ENCODE measurements around the gene ST6GALNAC2.
"Not testable (repeated sequence)": the region's sequence is repeated elsewhere in the genome, so short reads cannot be mapped to it uniquely, and the experiment has no call there.

Gene ST6GALNAC2

GRCh38 chr17:76585649-76586593, at the start of gene ST6GALNAC2:
ST6GALNAC2 (minus strand) TSS chr17:76585860; CDS start chr17:76585808, 52 bp downstream.
- DNase-seq (ENCODE audit: low read depth in 3 of 3) = peak in 1 of 3 donors; percentile 27

DNA sequence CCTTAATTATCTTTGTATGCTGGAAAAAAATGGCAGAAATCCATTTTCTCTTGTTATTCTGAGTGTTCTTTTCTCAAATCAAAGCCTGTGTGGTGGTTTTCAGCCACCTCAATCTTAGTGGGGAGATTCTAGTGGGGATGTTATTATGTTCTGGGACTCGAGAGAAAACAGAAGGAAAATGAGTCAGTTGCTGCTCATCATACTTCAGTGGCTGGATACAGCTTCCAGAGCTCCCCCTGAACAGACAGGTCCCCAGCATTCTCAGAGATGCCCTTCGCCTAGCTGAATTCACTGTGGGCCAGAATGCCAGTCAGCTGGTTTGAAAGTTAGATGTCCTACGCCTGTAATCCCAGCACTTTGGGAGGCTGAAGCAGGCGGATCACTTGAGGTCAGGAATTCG, 49.4 kb upstream of the ST6GALNAC2 start:
- DNase-seq (ENCODE audit: low read depth in 3 of 3) = no peak

DNA sequence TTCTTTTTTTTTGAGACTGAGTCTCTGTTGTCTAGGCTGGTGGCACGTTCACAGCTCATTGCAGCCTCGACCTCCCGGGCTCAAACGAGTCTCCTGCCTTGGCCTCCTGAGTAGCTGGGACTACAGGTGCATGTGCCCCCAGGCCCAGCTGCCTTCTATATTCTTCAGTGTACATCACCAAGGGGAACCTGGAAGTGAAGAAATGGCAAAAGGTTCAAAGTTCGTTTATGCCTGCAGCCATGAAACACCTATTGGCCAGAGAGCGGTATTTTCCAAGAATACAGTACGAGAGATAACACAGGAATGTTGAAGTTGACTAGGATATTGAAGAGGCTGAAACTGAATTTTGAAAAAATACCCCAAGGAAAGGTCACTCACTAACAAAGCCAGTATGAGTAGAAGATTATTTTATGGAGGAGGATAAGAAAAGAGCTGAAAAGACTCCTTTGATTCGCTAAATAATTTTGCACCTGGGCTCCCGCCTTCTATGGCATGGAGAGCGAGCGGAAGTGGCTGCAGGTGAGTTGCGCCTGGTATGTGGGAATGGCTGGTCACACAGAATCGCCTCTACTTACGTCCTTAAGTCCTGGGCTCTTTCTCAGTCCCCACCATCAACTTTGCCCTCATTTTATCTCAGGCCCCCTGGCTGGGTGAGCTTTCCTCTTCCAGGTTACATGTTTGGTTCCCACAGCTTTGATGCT, 48.1 kb upstream of the ST6GALNAC2 start:
- no peak for DNase-seq (ENCODE audit: low read depth in 3 of 3)

GRCh38 chr17:76631821-76632565, 46.3 kb upstream of the ST6GALNAC2 start:
- no peak for DNase-seq (ENCODE audit: low read depth in 3 of 3)

DNA sequence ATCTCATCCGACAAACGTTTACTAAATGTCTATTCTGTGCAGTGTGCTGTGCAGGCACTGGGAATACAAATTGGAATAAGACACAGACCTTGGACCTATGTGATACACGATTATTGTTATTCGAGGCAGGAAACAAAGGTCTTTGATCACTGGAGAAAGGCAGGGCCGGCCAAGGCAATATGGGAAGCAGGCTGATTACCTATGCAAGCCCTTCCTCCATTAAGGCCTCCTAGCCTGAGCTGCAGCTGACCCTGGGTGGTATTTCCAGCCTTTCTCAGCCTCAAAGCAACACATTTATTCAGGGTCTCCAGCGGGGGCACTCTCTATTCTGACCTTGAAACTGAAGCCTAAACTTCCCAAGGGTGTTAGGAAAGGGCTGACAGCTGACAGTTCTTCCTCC, 44.5 kb upstream of the ST6GALNAC2 start:
- no peak for DNase-seq (ENCODE audit: low read depth in 3 of 3)

GRCh38 chr17:76627510-76627909, 41.9 kb upstream of the ST6GALNAC2 start:
- no peak for DNase-seq (ENCODE audit: low read depth in 3 of 3)

- DNase-seq (ENCODE audit: low read depth in 3 of 3) = no peak
These were observed 40.8 kb upstream of the ST6GALNAC2 start for GRCh38 chr17:76626442-76626841.

DNA sequence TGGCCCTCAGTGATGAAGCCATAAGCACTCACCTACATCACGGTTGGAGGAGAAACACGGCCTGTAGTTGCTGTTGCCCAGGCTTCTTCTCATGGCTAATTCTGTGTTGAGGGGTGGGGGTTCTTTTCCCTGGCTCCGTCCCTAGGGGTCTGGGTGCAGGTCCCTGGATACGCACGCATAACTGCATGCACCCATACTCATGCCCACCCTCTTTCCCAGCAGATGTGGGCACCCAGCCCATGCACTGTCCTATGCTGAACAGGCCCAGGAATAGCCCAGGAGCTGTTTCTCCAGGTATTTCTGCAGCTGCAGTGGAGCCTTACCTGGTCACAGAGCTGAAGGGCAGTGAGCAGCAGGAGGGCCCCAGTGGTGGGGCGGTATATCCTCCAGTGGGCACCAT, 39.8 kb upstream of the ST6GALNAC2 start:
- no peak for DNase-seq (ENCODE audit: low read depth in 3 of 3)

DNA sequence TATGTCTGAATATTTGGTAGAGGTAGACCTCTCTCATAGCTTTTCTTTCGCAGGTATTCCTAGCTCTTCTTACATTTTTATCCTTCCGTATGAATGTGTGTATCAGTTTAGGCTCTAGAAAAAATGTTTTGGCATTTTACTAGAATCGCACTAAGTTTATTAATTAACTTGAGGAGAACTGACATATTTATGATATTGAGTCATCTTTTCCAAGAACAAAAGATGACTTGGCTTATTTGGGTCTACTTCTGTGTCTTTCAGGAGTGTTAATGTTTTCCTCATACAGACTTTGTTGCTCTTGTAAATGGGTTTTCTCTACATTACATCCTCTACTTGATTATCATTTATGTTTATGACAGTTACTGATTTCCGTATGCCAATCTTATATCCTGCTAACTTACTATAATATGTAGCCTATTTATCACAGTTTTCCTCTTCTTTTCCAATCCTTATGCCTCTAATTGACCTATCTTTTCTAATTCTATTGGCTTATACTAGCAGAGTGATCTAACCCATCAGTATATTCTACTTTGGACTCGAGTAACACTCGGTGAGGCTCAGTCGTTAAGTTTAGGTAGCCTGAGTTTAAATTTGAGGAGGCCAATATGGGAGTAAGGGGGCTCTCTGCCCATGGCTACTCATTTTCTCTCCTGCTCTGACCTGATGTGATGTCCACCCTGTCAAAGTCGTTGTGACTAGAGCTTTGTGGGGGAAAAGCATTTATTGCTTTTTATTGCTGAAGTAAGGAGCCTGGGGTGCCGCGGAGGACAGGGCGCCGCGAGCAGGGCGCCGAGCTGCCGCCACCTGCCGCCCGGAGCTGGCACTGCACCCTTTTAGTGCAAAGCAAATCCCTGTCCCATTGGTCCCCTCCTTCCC, 37.8 kb upstream of the ST6GALNAC2 start:
- DNase-seq (ENCODE audit: low read depth in 3 of 3) = peak; percentile 44 to 66 (median 57)

GRCh38 chr17:76617838-76618237, 32.2 kb upstream of the ST6GALNAC2 start:
- no peak for DNase-seq (ENCODE audit: low read depth in 3 of 3)

DNA sequence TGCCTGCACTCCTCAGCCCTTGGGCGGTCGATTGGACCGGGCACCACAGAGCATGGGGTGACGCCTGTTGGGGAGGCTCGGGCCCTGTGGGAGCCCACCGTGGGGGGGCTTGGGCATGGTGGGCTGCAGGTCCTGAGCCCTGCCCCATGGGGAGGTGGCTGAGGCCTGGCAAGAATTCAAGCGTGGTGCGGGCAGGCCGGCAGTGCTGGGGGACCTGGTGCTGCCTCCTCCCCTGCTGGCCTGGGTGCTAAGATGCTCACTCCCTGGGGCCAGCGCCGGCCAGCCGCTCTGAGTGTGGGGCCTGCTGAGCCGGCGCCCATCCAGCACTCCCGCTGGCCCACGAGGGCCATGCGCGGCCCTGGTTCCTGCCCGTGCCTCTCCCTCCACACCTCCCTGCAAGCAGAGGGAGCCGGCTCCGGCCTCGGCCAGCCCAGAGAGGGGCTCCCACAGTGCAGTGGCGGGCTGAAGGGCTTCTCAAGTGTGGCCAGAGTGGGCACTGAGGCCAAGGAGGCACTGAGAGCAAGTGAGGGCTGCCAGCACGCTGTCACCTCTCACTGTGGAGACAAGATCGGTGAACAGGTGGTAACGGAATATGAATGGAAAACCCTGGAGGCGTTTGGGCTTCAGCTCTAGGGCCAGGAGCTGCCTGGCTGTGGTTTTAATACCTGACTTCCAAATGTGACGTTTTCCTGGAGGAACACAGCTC, 29.4 kb upstream of the ST6GALNAC2 start:
- no peak for DNase-seq (ENCODE audit: low read depth in 3 of 3)

DNA sequence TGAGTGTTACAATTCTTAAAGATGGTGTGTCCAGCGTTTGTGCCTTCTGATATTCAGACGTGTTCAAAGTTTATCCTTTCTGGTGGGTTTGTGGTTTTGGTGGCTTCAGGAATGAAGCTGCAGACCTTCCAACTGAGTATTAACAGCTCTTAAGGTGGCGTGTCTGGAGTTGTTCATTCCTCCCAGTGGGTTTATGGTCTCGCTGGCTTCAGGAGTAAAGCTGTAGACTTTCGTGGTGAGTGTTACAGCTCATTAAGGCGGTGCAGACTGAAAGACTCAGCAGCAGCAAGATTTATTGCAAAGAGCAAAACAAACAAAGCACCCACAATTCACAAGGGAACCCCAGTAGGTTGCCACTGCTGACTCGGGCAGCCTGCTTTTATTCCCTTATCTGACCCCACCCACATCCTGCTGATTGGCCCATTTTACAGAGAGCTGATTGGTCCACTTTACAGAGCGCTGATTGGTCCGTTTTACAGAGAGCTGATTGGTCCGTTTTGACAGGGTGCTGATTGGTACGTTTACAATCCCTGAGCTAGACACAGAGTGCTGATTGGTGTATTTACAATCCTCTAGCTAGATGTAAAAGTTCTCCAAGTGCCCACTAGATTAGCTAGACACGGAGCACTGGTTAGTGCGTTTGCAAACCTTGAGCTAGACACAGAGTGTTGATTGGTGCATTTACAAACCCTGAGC, 28.6 kb upstream of the ST6GALNAC2 start:
- DNase-seq (ENCODE audit: low read depth in 3 of 3) = peak in 1 of 3 donors; percentile 8

- no peak for DNase-seq (ENCODE audit: low read depth in 3 of 3)
These were observed 27.6 kb upstream of the ST6GALNAC2 start for GRCh38 chr17:76612977-76613851.

- no peak for DNase-seq (ENCODE audit: low read depth in 3 of 3)
These were observed 26.8 kb upstream of the ST6GALNAC2 start for GRCh38 chr17:76612465-76612864.

DNA sequence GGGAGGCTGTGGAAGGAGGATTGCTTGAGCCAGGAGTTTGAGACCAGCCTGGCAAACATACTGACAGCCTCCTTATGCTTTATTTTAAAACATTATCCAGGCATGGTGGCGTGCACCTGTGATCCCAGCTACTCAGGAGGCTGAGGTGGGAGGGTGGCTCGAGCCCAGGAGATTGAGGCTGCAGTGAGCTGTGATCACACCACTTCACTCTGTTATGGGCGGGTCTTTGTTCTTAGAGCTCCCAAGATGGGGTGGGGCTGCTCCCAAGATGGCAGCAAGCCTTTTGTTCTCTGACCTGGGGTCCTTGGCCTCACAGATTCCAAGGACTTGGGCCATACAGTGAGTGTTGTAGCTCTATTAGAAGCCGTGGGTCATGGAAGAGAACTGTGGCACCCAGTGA, 26.1 kb upstream of the ST6GALNAC2 start:
- DNase-seq (ENCODE audit: low read depth in 3 of 3) = no peak

DNA sequence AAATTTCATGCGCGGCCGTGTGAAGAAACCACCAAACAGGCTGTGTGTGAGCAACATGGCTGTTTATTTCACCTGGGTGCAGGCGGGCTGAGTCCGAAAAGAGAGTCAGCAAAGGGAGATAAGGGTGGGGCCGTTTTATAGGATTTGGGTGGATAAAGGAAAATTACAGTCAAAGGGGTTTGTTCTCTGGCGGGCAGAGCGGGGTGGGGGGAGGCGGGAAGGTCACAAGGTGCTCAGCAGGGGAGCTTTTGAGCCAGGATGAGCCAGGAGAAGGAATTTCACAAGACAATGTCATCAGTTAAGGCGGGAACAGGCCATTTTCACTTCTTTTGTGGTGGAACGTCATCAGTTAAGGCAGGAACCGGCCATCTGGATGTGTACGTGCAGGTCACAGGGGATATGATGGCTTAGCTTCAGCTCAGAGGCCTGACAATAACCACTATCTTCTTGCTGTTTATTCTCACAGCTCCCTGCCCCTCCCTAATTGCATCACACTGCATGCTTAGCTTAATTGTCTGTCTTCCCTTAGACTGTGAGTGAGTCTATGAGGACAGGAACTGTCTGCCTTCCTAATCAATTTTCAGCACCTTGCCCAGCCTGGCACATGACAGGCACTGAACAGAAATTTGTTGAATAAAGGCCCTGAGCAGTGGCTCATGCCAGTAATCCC, 25.6 kb upstream of the ST6GALNAC2 start:
- not testable (repeated sequence) for DNase-seq (ENCODE audit: low read depth in 3 of 3)

DNA sequence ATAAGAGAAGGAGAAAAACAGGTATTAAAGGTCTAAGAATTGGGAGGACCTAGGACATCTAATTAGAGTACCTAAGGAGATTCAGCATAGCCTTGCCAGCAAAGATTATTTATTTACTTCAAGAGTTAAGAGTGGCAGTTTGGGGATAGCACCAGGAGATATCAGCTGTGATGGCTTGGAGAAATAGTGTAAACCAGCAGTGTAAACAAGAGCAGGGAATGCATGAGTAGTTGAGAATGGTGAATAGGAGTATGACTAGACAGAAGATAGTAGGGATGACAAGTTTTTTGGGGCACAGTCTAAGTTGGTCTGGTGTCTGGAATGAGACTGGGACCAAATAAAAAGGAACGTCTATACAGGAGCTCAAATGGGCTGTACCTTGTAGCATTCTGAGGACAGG, 21.0 kb upstream of the ST6GALNAC2 start:
- DNase-seq (ENCODE audit: low read depth in 3 of 3) = not testable (repeated sequence)

GRCh38 chr17:76601065-76601464, 15.4 kb upstream of the ST6GALNAC2 start:
- DNase-seq (ENCODE audit: low read depth in 3 of 3) = no peak

All from stimulated activated CD4-positive, alpha-beta T cell treated with anti-CD3 and anti-CD28 coated beads, TNF-alpha, amount 100 ng/mL, for 48 hours (primary cell).